Stimulated activated CD4-positive, alpha-beta T cell treated with anti-CD3 and anti-CD28 coated beads, Interleukin-1b, Interleukin-23, amount 100 ng/mL, for 1 hour (primary cell): ENCODE results near the gene GUCY2C.

Source experiments
- DNase-seq, 2 donors: peaks; one replicate each; pipeline ENCODE4 v3.0.0-alpha.2; 2020; ENCODE audit warnings: low read depth in 2 of 2

The GUCY2C gene

GRCh38 chr12:14572401-14572800 is 124.0 kb downstream of the GUCY2C start:
- no peak for DNase-seq

GRCh38 chr12:14571779-14572178 is 124.6 kb downstream of the GUCY2C start:
- no peak for DNase-seq

GRCh38 chr12:14570231-14570630 is 126.2 kb downstream of the GUCY2C start:
- DNase-seq = no peak

- no peak for DNase-seq
Observed at GRCh38 chr12:14567351-14568162, 128.8 kb downstream of the GUCY2C start, which contains the start of gene PLBD1. Gene PLBD1 (minus strand): TSS chr12:14567883. CDS start chr12:14567696, 187 bp downstream.

GRCh38 chr12:14564336-14564959 is 132.0 kb downstream of the GUCY2C start:
- DNase-seq = no peak

GRCh38 chr12:14563046-14563445 is 133.4 kb downstream of the GUCY2C start:
- no peak for DNase-seq
